A549 (cell line): ENCODE results near the gene USP20. TPM values are rescaled to one million over a fixed set of nuclear protein-coding genes. Genes with fewer than 3 reads are reported as not detected.
"Not testable (repeated sequence)": the region's sequence is repeated elsewhere in the genome, so short reads cannot be mapped to it uniquely, and the experiment has no call there.

Source experiments
- ATAC-seq, 2 experiments: fragments of 200-7000 bp in 1 of 2; fragments of >200 bp in 1 of 2; cut with Nextera tagmentation in 1 of 2; cut with Tn5 transposase in 1 of 2; 3 replicates each; pipeline versions ENCODE4 v1.8.0 to v1.9.1; 2018 to 2020; ENCODE audit warnings: mild to moderate bottlenecking in 1 of 2, moderate library complexity in 1 of 2
- CTCF ChIA-PET: fragments of 300-600 bp; sonication (Branson Sonifier 250); formaldehyde crosslinking; extraction: SDS; loops from one replicate; lab custom pipeline; 2021; ENCODE audit warnings: antibody characterized with exemption, inconsistent platforms; lab: Yijun Ruan, JAX
- POLR2A ChIA-PET: fragments of 350-600 bp; formaldehyde crosslinking; extraction: SDS; loops from one replicate; lab custom pipeline; 2021; ENCODE audit warnings: antibody characterized with exemption, inconsistent platforms; lab: Yijun Ruan, JAX
- DNase-seq, 2 experiments: peaks; one replicate each; pipeline versions ENCODE4 v3.0.0 to v3.0.0-alpha.2; 2011 to 2016; ENCODE audit warnings: low read depth in 1 of 2, low spot score in 1 of 2
- FAIRE-seq: peaks from 2 replicates; lab custom pipeline; 2011; peaks lifted over from hg19 to GRCh38; lab: Jason Lieb, UNC
- H3K27ac ChIP-seq, 2 experiments: fragments of >200 bp; sonication (Bioruptor Twin); formaldehyde crosslinking; 3 replicates each; pipeline ENCODE4 v1.5.1; 2016 to 2017
- H3K4me1 ChIP-seq: fragments of >200 bp; sonication (Bioruptor Twin); formaldehyde crosslinking; 3 replicates; pipeline ENCODE4 v1.6.1; 2016
- H3K4me2 ChIP-seq: fragments of >200 bp; sonication (Bioruptor Twin); formaldehyde crosslinking; 3 replicates; pipeline ENCODE4 v1.6.1; 2016
- H3K4me3 ChIP-seq: fragments of >200 bp; sonication (Bioruptor Twin); formaldehyde crosslinking; 3 replicates; pipeline ENCODE4 v1.5.1; 2016
- H3K9me3 ChIP-seq: fragments of >200 bp; sonication (Bioruptor Twin); formaldehyde crosslinking; 3 replicates; pipeline ENCODE4 v1.6.1; 2016
- CBX8 ChIP-seq: fragments of 200-600 bp; sonication (generic); IDR thresholded peaks from 2 replicates; pipeline ENCODE4 v1.6.1; 2016
- EHMT2 ChIP-seq: fragments of 200-600 bp; sonication (generic); IDR thresholded peaks from 2 replicates; pipeline ENCODE4 v1.6.1; 2016; ENCODE audit warnings: antibody characterized with exemption, low read depth, mild to moderate bottlenecking, moderate library complexity
- EP300 ChIP-seq, 2 experiments: fragments of >200 bp; sonication (Bioruptor Twin); formaldehyde crosslinking; IDR thresholded peaks; 2 replicates in 1 of 2; 3 replicates in 1 of 2; pipeline ENCODE4 v1.6.1; 2016 to 2017
- FOSB ChIP-seq: fragments of 250-450 bp; sonication (Bioruptor Pico); IDR thresholded peaks from 2 replicates; pipeline ENCODE4 v1.5.0; 2020; ENCODE audit warnings: mild to moderate bottlenecking, moderate library complexity
- GATA3 ChIP-seq: IDR thresholded peaks from 2 replicates; pipeline ENCODE4 v1.6.1; 2012; ENCODE audit warnings: borderline replicate concordance
- JUN ChIP-seq, 2 experiments: fragments of >200 bp; sonication (Bioruptor Twin); formaldehyde crosslinking; IDR thresholded peaks; 2 replicates in 1 of 2; 3 replicates in 1 of 2; pipeline ENCODE4 v1.6.1; 2016 to 2017
- JUNB ChIP-seq: fragments of >200 bp; sonication (Bioruptor Twin); formaldehyde crosslinking; IDR thresholded peaks from 2 replicates; pipeline ENCODE4 v1.6.1; 2016
- KDM1A ChIP-seq: fragments of 200-600 bp; sonication (generic); IDR thresholded peaks from 2 replicates; pipeline ENCODE4 v1.6.1; 2016; ENCODE audit warnings: low read depth, mild to moderate bottlenecking
- KDM5A ChIP-seq: fragments of 200-600 bp; sonication (generic); IDR thresholded peaks from 2 replicates; pipeline ENCODE4 v1.6.1; 2016; ENCODE audit warnings: antibody characterized with exemption, mild to moderate bottlenecking
- MAFK ChIP-seq: fragments of 450-650 bp; IDR thresholded peaks from 2 replicates; pipeline ENCODE4 v1.6.1; 2014; ENCODE audit not compliant: partially characterized antibody
- MAZ ChIP-seq: fragments of 150-350 bp; IDR thresholded peaks from 2 replicates; pipeline ENCODE4 v1.6.1; 2014; ENCODE audit warnings: antibody characterized with exemption, low read depth, low read length, borderline replicate concordance
- MYC ChIP-seq: IDR thresholded peaks from 2 replicates; pipeline ENCODE4 v1.6.1; 2012; ENCODE audit warnings: mild to moderate bottlenecking, inconsistent platforms, low read length, improper control_type of control experiment, borderline replicate concordance
- NR3C1 ChIP-seq: fragments of >200 bp; sonication (Bioruptor Twin); formaldehyde crosslinking; IDR thresholded peaks from 3 replicates; pipeline ENCODE4 v1.6.1; 2017
- PHF8 ChIP-seq: fragments of 200-600 bp; sonication (generic); IDR thresholded peaks from 2 replicates; pipeline ENCODE4 v1.6.1; 2016; ENCODE audit warnings: low read depth, mild to moderate bottlenecking, antibody characterized with exemption, moderate library complexity, borderline replicate concordance
- POLR2A ChIP-seq: IDR thresholded peaks from 2 replicates; pipeline ENCODE4 v1.6.1; 2012; ENCODE audit warnings: mild to moderate bottlenecking, low read length
- RAD21 ChIP-seq, 2 experiments: fragments of >200 bp in 1 of 2; sonication (Bioruptor Twin) in 1 of 2; formaldehyde crosslinking in 1 of 2; IDR thresholded peaks in 1 of 2; conservative IDR thresholded peaks in 1 of 2; 2 replicates in 1 of 2; 3 replicates in 1 of 2; pipeline ENCODE4 v1.6.1; 2012 to 2018; ENCODE audit warnings: inconsistent platforms in 1 of 2
- RFX5 ChIP-seq: fragments of 450-650 bp; IDR thresholded peaks from 2 replicates; pipeline ENCODE4 v1.7.1; 2014; ENCODE audit warnings: antibody characterized with exemption, mild to moderate bottlenecking, moderate library complexity
- RNF2 ChIP-seq: fragments of 200-600 bp; sonication (generic); IDR thresholded peaks from 2 replicates; pipeline ENCODE4 v1.6.1; 2016; ENCODE audit warnings: low read depth, mild to moderate bottlenecking, antibody characterized with exemption, moderate library complexity, borderline replicate concordance
- TFCP2L1 ChIP-seq: fragments of 250-450 bp; sonication (Bioruptor Pico); IDR thresholded peaks from 2 replicates; pipeline ENCODE4 v1.5.0; 2021; ENCODE audit warnings: mild to moderate bottlenecking
- TP53 ChIP-seq: fragments of 250-450 bp; sonication (Bioruptor Pico); IDR thresholded peaks from 2 replicates; pipeline ENCODE4 v1.5.0; 2021; ENCODE audit warnings: mild to moderate bottlenecking, moderate library complexity
- ZNF302 ChIP-seq: fragments of 250-450 bp; sonication (Bioruptor Pico); IDR thresholded peaks from 2 replicates; pipeline ENCODE4 v1.9.0; 2021; ENCODE audit warnings: inconsistent platforms, mild to moderate bottlenecking, moderate library complexity
- WGBS: methylation state at CpG from one replicate; pipeline ENCODE4 v1.1.6; 2017; ENCODE audit errors: missing lambda C conversion rate; 5-methylcytosine and 5-hydroxymethylcytosine counted together
- polyA plus RNA-seq, 4 experiments: library from polyadenylated mRNA; depleted of rRNA in 3 of 4; stranded (reverse); fragments of >200 nt; fragmentation: RNase III in 1 of 4; extraction: RNeasy Plus Mini Kit Qiagen cat#74134 plus additional on column Dnase treatment in 1 of 4; gene quantifications; 2 replicates in 3 of 4; 3 replicates in 1 of 4; pipeline ENCODE4 v1.2.3, GENCODE V29; 2011 to 2017
- TF ChIP-seq, protein P1 (sequence below): fragments of 250-450 bp; sonication (Bioruptor Pico); IDR thresholded peaks from 2 replicates; pipeline ENCODE4 v1.5.0; 2021; ENCODE audit warnings: mild to moderate bottlenecking, moderate library complexity, borderline replicate concordance
- TF ChIP-seq, protein P2 (sequence below): fragments of >200 bp; sonication (Bioruptor Twin); formaldehyde crosslinking; IDR thresholded peaks from 3 replicates; pipeline ENCODE4 v1.6.1; 2016

The USP20 gene
- polyA plus RNA-seq, 2 of the 4 experiments (the other 2 are of a cell fraction), result 3.9 to 5.0 TPM

DNA sequence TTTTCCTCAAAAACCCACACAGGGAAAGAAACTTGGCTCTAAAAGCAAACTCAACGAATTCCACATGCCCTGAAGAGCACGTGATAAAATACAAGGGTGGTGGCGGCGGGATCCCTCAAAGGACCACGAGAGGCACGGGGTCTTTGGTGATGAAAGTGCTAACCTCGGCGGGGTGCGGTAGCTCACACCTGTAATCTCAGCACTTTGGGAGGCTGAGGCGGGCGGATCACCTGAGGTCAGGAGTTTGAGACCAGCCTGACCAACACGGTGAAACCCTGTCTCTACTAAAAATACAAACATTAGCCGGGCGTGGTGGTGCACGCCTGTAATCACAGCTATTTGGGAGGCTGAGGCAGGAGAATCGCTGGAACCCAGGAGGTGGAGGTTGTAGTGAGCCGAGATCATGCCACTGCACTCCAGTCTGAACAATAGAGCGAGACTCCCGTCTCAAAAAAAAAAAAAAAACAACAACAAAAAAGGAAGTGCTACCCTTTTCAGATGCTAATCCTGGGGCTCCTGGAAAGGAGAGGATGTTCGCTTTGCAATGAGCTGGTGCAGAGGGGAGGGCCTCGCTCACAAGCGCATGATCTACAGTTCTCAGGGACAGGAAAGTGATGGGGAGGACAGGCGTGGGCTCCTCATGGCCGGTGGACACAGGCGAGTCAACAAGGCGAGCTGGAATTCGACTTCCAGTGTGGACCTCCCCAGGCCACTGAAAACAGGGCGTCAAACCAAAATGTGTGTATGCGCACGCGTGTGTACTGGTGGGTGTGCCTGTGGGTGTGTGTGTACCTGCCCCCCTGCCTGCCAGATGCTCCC, 54.1 kb downstream of the USP20 start:
- 91% methylated on average over 31 of the region's 31 CpGs for WGBS
- CTCF ChIA-PET, result interaction anchor here (0.6 to 1.3 kb wide), 6 partner anchors 21 to 218 kb away, joined by 3 to 4 read pairs (median 3); no protein-coding TSS in a partner anchor
- no peak for FAIRE-seq

DNA sequence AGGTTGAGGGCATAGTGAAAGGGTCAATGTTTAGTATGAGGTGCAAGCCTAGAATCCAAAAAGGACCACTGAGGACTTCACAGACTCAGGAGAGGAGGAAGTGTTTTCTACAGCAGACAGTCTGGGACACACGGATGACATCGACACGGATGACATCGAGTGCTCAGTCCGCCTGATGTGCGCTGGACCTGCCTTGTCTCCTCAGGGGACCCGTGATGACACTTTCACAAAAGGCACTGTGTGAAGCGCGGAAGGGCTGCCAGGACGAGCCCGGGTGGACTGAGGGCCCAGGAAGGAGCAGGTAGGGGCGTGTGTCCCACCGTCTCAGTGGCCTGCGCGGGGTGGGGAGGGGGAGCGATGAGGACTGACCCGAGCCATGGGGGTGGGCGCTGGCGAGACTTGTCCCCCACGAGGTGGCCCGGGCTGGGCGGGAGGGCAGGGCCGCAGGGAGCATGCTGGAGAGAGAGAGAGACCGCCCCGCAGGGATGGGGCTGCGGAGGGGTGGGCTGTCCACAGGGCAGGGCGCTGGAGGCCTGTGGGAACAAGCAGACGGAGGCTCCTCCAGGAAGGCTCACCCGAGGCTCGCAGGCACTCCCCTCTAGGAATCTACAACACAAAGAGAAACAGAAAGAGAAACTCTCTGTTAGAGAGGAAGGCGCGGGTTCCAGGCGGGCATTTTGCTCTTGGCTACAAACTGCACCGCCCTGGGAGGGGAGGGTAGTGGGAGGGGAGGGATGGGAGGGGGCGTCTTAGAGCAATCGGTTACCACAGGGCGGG, 54.9 kb downstream of the USP20 start:
- CTCF ChIA-PET, result interaction anchor here (0.6 to 1.2 kb wide), 2 partner anchors 197 to 217 kb away, joined by 3 read pairs; no protein-coding TSS in a partner anchor

More for the DNA sequence above, 54.1 kb downstream of the USP20 start:
- H3K4me1 ChIP-seq, result peaks cover 18% of the 10 kb centered on the region
- no peak for TF ChIP-seq NR3C1
- no peak for TF ChIP-seq EP300 (IDR thresholded peaks at IDR 0.05)
- no peak for TF ChIP-seq MAZ
- TF ChIP-seq RFX5, result no peak
- TF ChIP-seq RNF2, result no peak
- TF ChIP-seq, protein P1, sequence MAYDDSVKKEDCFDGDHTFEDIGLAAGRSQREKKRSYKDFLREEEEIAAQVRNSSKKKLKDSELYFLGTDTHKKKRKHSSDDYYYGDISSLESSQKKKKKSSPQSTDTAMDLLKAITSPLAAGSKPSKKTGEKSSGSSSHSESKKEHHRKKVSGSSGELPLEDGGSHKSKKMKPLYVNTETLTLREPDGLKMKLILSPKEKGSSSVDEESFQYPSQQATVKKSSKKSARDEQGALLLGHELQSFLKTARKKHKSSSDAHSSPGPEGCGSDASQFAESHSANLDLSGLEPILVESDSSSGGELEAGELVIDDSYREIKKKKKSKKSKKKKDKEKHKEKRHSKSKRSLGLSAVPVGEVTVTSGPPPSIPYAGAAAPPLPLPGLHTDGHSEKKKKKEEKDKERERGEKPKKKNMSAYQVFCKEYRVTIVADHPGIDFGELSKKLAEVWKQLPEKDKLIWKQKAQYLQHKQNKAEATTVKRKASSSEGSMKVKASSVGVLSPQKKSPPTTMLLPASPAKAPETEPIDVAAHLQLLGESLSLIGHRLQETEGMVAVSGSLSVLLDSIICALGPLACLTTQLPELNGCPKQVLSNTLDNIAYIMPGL, result no peak
- TF ChIP-seq, all 56 proteins: peak for 0
- POLR2A ChIA-PET, result interaction anchor here (0.6 kb wide), 1 partner anchor 20 kb away, joined by 3 read pairs; no protein-coding TSS in a partner anchor
- ATAC-seq (no peak), DNase-seq (no peak)
- Histone ChIP-seq H3K4me3 (no peak overlapping the region), H3K4me2 (no peak overlapping the region), H3K9me3 (no peaks in the 10 kb centered on the region), H3K27ac (no peak overlapping the region)

DNA sequence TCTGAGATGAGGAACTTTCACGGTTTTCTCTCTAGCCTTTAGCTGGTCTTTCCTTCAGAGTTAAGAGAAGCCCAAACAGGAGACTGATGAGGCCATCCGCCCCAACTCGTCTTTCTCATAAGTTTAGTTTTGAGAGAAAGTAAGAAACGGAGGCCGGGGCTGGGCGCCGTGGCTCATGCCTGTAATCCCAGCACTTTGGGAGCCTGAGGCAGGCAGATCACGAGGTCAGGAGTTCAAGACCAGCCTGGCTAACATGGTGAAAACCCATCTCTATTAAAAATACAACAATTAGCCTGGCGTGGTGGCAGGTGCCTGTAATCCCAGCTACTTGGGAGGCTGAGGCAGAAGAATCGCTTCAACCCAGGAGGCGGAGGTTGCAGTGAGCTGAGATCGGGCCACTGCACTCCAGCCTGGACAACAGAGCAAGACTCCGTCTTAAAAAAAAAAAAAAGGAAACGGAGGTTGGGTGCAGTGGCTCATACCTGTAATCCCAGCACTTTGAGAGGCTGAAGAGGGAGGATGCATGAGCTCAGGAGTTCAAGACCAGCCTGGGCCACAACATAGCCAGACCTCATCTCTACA, 55.6 kb downstream of the USP20 start:
- H3K27ac ChIP-seq, H3K4me3 ChIP-seq, DNase-seq, H3K9me3 ChIP-seq, ATAC-seq, POLR2A ChIA-PET, H3K4me2 ChIP-seq, H3K4me1 ChIP-seq, FAIRE-seq: not testable (repeated sequence)
- CTCF ChIA-PET, result interaction anchor here (0.5 kb wide), 1 partner anchor 234 kb away, joined by 3 read pairs; no protein-coding TSS in a partner anchor
- WGBS, result 86% methylated on average over 14 of the region's 14 CpGs

More for the DNA sequence above, 54.9 kb downstream of the USP20 start:
- no peak overlapping the region for H3K27ac ChIP-seq
- POLR2A ChIA-PET, result interaction anchor here (0.6 kb wide), 1 partner anchor 19 kb away, joined by 3 read pairs; no protein-coding TSS in a partner anchor
- H3K9me3 ChIP-seq, result no peaks in the 10 kb centered on the region
- H3K4me3 ChIP-seq, result no peak overlapping the region
- no peak overlapping the region for H3K4me2 ChIP-seq
- WGBS, result 84% methylated on average over 24 of the region's 37 CpGs
- peaks cover 11% of the 10 kb centered on the region for H3K4me1 ChIP-seq
- TF ChIP-seq EHMT2, result no peak
- TF ChIP-seq TFCP2L1 (CRISPR knock-in tag), result no peak
- no peak for TF ChIP-seq KDM5A
- TF ChIP-seq, all 56 proteins: peak for 0
- FAIRE-seq (no peak), DNase-seq (no peak), ATAC-seq (no peak)

DNA sequence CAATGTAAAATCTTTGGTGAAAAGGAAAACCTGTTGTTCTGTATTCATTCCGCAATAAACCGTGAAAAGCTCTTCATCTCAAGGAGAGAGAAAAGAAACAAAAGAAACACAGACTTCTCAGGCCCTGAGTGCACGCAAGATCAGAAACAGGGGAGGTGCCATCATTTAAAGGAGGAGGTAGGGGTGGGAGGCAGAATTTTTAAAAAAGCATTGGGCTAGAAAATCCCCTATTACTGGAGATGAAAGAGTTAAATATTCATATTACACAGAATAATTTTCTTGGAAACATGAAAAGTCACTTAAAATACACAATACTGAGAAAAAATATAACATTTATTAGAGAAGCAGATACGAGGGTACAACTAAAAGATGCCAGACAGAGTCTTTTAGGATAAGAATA, 56.3 kb downstream of the USP20 start:
- POLR2A ChIA-PET, result no interaction called here
- WGBS, result 89% methylated on average over 4 of the region's 4 CpGs
- H3K9me3 ChIP-seq, result no peaks in the 10 kb centered on the region

More for the DNA sequence above, 56.3 kb downstream of the USP20 start:
- ATAC-seq (no peak), FAIRE-seq (no peak), DNase-seq (no peak)
- H3K4me1 ChIP-seq, result no peaks in the 10 kb centered on the region; the same call in 2 of the 3 replicates
- CTCF ChIA-PET, result interaction anchor here (0.5 to 1.4 kb wide), 4 partner anchors 18 to 351 kb away, joined by 3 to 4 read pairs (median 3); no protein-coding TSS in a partner anchor
- no peak overlapping the region for H3K4me3 ChIP-seq
- TF ChIP-seq MAZ (no peak), NR3C1 (no peak), RNF2 (no peak), POLR2A (no peak), JUNB (no peak), TP53 (no peak), JUN (IDR thresholded peaks at IDR 0.05) (no peak), RAD21 (conservative IDR thresholded peaks at IDR 0.05 in 1 of 2, IDR thresholded peaks at IDR 0.05 in 1 of 2) (no peak), MYC (no peak), FOSB (CRISPR knock-in tag) (no peak), PHF8 (no peak), RFX5 (no peak), GATA3 (no peak), KDM1A (no peak), MAFK (no peak), CBX8 (no peak), ZNF302 (no peak)
- TF ChIP-seq, protein P2, sequence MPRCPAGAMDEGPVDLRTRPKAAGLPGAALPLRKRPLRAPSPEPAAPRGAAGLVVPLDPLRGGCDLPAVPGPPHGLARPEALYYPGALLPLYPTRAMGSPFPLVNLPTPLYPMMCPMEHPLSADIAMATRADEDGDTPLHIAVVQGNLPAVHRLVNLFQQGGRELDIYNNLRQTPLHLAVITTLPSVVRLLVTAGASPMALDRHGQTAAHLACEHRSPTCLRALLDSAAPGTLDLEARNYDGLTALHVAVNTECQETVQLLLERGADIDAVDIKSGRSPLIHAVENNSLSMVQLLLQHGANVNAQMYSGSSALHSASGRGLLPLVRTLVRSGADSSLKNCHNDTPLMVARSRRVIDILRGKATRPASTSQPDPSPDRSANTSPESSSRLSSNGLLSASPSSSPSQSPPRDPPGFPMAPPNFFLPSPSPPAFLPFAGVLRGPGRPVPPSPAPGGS, result no peak
- no peak overlapping the region for H3K4me2 ChIP-seq
- H3K27ac ChIP-seq, result no peak overlapping the region
